ENCODE measurements around the gene ADPRM. TPM values are rescaled to one million over a fixed set of nuclear protein-coding genes. Genes with fewer than 3 reads are reported as not detected.
A peak's percentile ranks its signal among the peaks of the same experiment; 100 is the strongest.

Gene ADPRM
- polyA plus RNA-seq, 2 of the 4 experiments (the other 2 are of a cell fraction), result 8.3 to 25.2 TPM

- Histone ChIP-seq H3K4me3 (no peak overlapping the region), H3K9me3 (no peaks in the 10 kb centered on the region), H3K27ac (no peak overlapping the region), H3K4me2 (no peak overlapping the region), H3K4me1 (no peaks in the 10 kb centered on the region)
- 91% methylated on average over 5 of the region's 5 CpGs for WGBS (ENCODE audit: missing lambda C conversion rate)
- FAIRE-seq (no peak), ATAC-seq (no peak), DNase-seq (ENCODE audit: low read depth in 1 of 2, low spot score in 1 of 2) (no peak)
- POLR2A ChIA-PET, result no interaction called here
- TF ChIP-seq ZC3H11A (IDR thresholded peaks at IDR 0.05) (no peak), CHD2 (IDR thresholded peaks at IDR 0.05; ENCODE audit: low read length, partially characterized antibody) (no peak), JUN (IDR thresholded peaks at IDR 0.05) (no peak), MAZ (IDR thresholded peaks at IDR 0.05; ENCODE audit: borderline replicate concordance, low read depth, low read length) (no peak), JUNB (IDR thresholded peaks at IDR 0.05) (no peak), TP53 (CRISPR knock-in tag; IDR thresholded peaks at IDR 0.05) (no peak), PHF8 (IDR thresholded peaks at IDR 0.05; ENCODE audit: borderline replicate concordance, low read depth) (no peak), HOXB5 (CRISPR knock-in tag; IDR thresholded peaks at IDR 0.05) (no peak), NR3C1 (IDR thresholded peaks at IDR 0.05) (no peak), BHLHE40 (IDR thresholded peaks at IDR 0.05; ENCODE audit: low read depth, low read length) (no peak), NPAS2 (CRISPR knock-in tag; IDR thresholded peaks at IDR 0.05; ENCODE audit: borderline replicate concordance) (no peak), FOXS1 (CRISPR knock-in tag; IDR thresholded peaks at IDR 0.05) (no peak), MAFK (IDR thresholded peaks at IDR 0.05; ENCODE audit: partially characterized antibody) (no peak), CTCF (IDR thresholded peaks at IDR 0.05) (no peak), ZFP36 (IDR thresholded peaks at IDR 0.05; ENCODE audit: borderline replicate concordance, partially characterized antibody) (no peak), RNF2 (IDR thresholded peaks at IDR 0.05; ENCODE audit: borderline replicate concordance, low read depth) (no peak)
- TF ChIP-seq, protein P1, sequence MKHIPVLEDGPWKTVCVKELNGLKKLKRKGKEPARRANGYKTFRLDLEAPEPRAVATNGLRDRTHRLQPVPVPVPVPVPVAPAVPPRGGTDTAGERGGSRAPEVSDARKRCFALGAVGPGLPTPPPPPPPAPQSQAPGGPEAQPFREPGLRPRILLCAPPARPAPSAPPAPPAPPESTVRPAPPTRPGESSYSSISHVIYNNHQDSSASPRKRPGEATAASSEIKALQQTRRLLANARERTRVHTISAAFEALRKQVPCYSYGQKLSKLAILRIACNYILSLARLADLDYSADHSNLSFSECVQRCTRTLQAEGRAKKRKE (CRISPR knock-in tag; IDR thresholded peaks at IDR 0.05; ENCODE audit: low read depth), result no peak
- CTCF ChIA-PET, result interaction anchor here (1.1 kb wide), 1 partner anchor 50 kb away, joined by 3 read pairs; no protein-coding TSS in a partner anchor
Observed at GRCh38 chr17:10666906-10667305, 30.5 kb upstream of the ADPRM start.

- TF ChIP-seq NR3C1 (IDR thresholded peaks at IDR 0.05), result no peak
- TF ChIP-seq KDM5A (IDR thresholded peaks at IDR 0.05), result no peak
- no peak for TF ChIP-seq CBX8 (IDR thresholded peaks at IDR 0.05)
- no peak for TF ChIP-seq EHMT2 (IDR thresholded peaks at IDR 0.05; ENCODE audit: low read depth)
- TF ChIP-seq TP53 (CRISPR knock-in tag; IDR thresholded peaks at IDR 0.05), result no peak
- TF ChIP-seq, protein P1 (CRISPR knock-in tag; IDR thresholded peaks at IDR 0.05; ENCODE audit: low read depth), result no peak
- no peak for TF ChIP-seq FOXS1 (CRISPR knock-in tag; IDR thresholded peaks at IDR 0.05)
- TF ChIP-seq FOSB (CRISPR knock-in tag; IDR thresholded peaks at IDR 0.05), result no peak
- TF ChIP-seq SMC3 (IDR thresholded peaks at IDR 0.05), result no peak
- TF ChIP-seq ZFP36 (IDR thresholded peaks at IDR 0.05; ENCODE audit: borderline replicate concordance, partially characterized antibody), result no peak
- TF ChIP-seq HOXB13 (CRISPR knock-in tag; IDR thresholded peaks at IDR 0.05; ENCODE audit: low read depth), result no peak
- no peak for TF ChIP-seq HOXA7 (CRISPR knock-in tag; IDR thresholded peaks at IDR 0.05)
- TF ChIP-seq, protein P2, sequence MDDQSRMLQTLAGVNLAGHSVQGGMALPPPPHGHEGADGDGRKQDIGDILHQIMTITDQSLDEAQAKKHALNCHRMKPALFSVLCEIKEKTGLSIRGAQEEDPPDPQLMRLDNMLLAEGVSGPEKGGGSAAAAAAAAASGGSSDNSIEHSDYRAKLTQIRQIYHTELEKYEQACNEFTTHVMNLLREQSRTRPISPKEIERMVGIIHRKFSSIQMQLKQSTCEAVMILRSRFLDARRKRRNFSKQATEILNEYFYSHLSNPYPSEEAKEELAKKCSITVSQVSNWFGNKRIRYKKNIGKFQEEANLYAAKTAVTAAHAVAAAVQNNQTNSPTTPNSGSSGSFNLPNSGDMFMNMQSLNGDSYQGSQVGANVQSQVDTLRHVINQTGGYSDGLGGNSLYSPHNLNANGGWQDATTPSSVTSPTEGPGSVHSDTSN (IDR thresholded peaks at IDR 0.05), result no peak
- no peak for TF ChIP-seq GATA3 (IDR thresholded peaks at IDR 0.05; ENCODE audit: borderline replicate concordance)
- TF ChIP-seq TFCP2L1 (CRISPR knock-in tag; IDR thresholded peaks at IDR 0.05), result no peak
- no peak for TF ChIP-seq ZSCAN20 (CRISPR knock-in tag; IDR thresholded peaks at IDR 0.05)
- no peaks in the 10 kb centered on the region for H3K9me3 ChIP-seq
- H3K27ac ChIP-seq, result no peak overlapping the region
- POLR2A ChIA-PET, result no interaction called here
- H3K4me2 ChIP-seq, result no peak overlapping the region
- DNase-seq (ENCODE audit: low read depth in 1 of 2, low spot score in 1 of 2) (peak in 1 of 2 experiments; percentile 17), ATAC-seq (peak in 1 of 2 experiments; percentile 54; a peak in 2 of 6 replicates), FAIRE-seq (no peak)
- 50% methylated on average over 1 of the region's 1 CpG for WGBS (ENCODE audit: missing lambda C conversion rate)
- CTCF ChIA-PET, result interaction anchor here (0.6 to 3.9 kb wide), 4 partner anchors 8 to 1782 kb away, joined by 3 to 15 read pairs (median 3); no protein-coding TSS in a partner anchor
- no peaks in the 10 kb centered on the region for H3K4me1 ChIP-seq
- no peak overlapping the region for H3K4me3 ChIP-seq
Observed at GRCh38 chr17:10668775-10669174, 28.6 kb upstream of the ADPRM start.

Measured in A549 (cell line).